GM12872 (cell line): ENCODE results near the gene IFNK.

Experiments
- CTCF ChIP-seq: IDR thresholded peaks from 3 replicates; pipeline ENCODE4 v1.5.1; 2011; ENCODE audit warnings: low read depth, mild to moderate bottlenecking, low read length, moderate library complexity; ENCODE audit not compliant: insufficient read depth

Gene IFNK

GRCh38 chr9:27485158-27485557 lies 38.9 kb upstream of the IFNK start:
- TF ChIP-seq CTCF, result no peak

GRCh38 chr9:27487128-27487640 lies 36.9 kb upstream of the IFNK start:
- TF ChIP-seq CTCF, result no peak

- 0 out of 3 replicates have a peak, but pooled peaks have one; percentile 7 for TF ChIP-seq CTCF
Observed at GRCh38 chr9:27487927-27488326, 36.2 kb upstream of the IFNK start.

- TF ChIP-seq CTCF, result no peak
Observed at GRCh38 chr9:27489087-27489876, 34.8 kb upstream of the IFNK start.

DNA sequence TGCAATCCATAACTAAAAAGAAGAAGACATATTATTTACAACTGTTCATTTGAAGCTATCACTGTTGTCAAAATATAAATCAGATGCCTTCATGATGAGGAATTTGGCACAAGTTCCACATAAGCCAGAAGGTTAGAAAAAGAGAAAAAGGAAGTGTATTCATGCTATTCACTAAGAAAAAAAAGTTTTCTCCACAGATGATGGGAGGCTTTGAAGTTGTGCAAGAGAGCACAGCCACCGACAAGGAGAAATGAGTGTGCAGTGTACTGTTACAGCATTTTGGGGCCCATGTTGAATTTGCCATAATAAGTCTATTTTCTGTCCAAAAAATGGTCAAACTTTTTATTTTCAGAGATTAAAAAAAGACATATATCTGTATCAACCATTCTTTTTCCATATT lies 32.9 kb upstream of the IFNK start:
- TF ChIP-seq CTCF, result no peak

DNA sequence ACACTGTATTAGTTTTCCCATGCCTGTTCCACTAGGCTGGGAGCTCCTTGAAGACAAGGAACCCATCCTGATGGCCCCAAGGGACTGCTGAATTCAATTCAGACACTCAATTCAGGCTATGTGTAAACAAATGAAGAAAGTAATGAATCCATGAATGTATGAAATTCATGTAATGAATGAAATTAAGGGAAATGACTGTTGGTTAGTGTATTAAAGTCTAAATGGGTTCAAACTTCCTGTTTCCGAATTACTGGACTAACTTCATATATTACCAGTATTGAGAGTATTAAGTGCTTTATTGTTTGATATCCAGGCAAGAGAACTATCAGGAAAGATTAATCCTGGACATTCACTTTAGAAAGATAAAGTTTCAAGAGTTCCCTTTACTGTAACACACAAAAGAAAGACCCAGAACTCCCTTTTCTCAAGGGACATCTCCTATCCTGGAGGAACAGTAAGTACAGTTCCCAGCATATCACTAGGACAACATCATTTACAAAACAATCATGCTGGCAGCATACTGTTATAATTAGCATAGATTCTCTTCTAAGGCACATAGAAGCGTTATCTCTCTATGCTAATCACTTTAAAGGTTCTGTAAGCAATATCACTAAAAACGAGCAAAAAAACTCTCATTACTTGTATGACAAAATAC lies 28.5 kb upstream of the IFNK start:
- TF ChIP-seq CTCF, result no peak

DNA sequence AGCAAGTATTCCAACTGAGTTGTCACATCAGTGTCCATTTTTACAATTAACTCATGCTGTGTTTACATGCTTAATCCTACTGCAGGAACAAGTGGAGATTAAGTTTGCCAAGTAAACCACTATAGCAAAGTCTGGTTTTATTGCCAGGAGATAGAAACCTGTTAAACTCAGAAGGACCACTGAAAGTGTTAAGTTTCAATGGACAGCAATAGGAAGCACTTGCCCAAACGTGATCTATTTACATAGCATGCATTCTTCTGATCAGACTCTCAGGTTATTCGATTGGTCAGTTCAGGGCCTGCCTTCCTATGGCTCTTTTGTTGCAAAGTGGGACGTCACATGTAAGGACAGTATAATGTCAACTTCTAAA lies 28.0 kb upstream of the IFNK start:
- no peak for TF ChIP-seq CTCF
